Endothelial cell of umbilical vein (primary cell): Measurements from ENCODE around the gene HMGXB4.

Source experiments
- EZH2 ChIP-seq: IDR thresholded peaks from 2 replicates; pipeline ENCODE4 v1.6.1; 2012; ENCODE audit warnings: borderline replicate concordance, low read depth, mild to moderate bottlenecking, moderate library complexity, low read length, inconsistent platforms; ENCODE audit not compliant: severe bottlenecking
- FOS ChIP-seq: IDR thresholded peaks from 2 replicates; pipeline ENCODE4 v1.6.1; 2011; ENCODE audit warnings: mild to moderate bottlenecking, low read length, moderate library complexity, borderline replicate concordance; ENCODE audit not compliant: insufficient read depth
- POLR2A ChIP-seq: IDR thresholded peaks from 2 replicates; pipeline ENCODE4 v1.6.1; 2012; ENCODE audit warnings: low read depth, mild to moderate bottlenecking, control low read depth, low read length
- POLR2AphosphoS5 ChIP-seq: IDR thresholded peaks from 2 replicates; pipeline ENCODE4 v1.6.1; 2012; ENCODE audit warnings: low read depth, mild to moderate bottlenecking, control low read depth, low read length, moderate library complexity; ENCODE audit not compliant: insufficient read depth
- TF ChIP-seq, protein P1 (sequence below), 2 donors: IDR thresholded peaks; 1 replicate in 1 of 2; 2 replicates in 1 of 2; pipeline ENCODE4 v1.5.1; 2011; ENCODE audit warnings: low read length in 2 of 2, mild to moderate bottlenecking in 2 of 2, moderate library complexity in 2 of 2, control low read depth in 1 of 2, inconsistent platforms in 1 of 2, low read depth in 1 of 2; ENCODE audit not compliant: insufficient read depth in 1 of 2; ENCODE audit errors: extremely low read depth in 1 of 2

DNA sequence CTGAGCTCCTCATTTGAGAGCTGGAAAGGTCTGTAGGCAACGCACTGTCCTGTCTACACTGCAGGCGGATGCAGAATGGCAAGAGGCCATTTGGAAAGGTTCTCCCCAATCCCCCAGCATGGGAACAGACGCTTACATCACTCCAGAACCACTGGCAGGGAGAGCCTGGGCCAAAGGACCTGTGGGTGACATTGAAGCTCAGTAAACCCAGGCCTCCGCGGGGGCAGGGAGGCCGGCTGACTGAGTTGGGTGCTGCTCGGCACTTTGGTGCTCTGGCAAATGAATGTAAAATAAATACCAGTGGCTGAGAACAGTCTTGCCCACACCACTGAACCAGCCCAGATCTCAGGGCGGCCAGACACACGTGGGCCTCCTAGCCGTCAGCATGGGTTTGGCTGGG, 64.8 kb downstream of the HMGXB4 start:
- no peak for TF ChIP-seq FOS
- TF ChIP-seq, protein P1, sequence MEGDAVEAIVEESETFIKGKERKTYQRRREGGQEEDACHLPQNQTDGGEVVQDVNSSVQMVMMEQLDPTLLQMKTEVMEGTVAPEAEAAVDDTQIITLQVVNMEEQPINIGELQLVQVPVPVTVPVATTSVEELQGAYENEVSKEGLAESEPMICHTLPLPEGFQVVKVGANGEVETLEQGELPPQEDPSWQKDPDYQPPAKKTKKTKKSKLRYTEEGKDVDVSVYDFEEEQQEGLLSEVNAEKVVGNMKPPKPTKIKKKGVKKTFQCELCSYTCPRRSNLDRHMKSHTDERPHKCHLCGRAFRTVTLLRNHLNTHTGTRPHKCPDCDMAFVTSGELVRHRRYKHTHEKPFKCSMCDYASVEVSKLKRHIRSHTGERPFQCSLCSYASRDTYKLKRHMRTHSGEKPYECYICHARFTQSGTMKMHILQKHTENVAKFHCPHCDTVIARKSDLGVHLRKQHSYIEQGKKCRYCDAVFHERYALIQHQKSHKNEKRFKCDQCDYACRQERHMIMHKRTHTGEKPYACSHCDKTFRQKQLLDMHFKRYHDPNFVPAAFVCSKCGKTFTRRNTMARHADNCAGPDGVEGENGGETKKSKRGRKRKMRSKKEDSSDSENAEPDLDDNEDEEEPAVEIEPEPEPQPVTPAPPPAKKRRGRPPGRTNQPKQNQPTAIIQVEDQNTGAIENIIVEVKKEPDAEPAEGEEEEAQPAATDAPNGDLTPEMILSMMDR (IDR thresholded peaks at IDR 0.05; ENCODE audit: extremely low read depth in 1 of 2, insufficient read depth in 1 of 2, low read depth in 1 of 2, low read length in 2 of 2) = no peak
- TF ChIP-seq POLR2A = no peak
- no peak for TF ChIP-seq EZH2
- no peak for TF ChIP-seq POLR2AphosphoS5
